ENCODE measurements around the gene MRFAP1L1. TPM values are rescaled to one million over a fixed set of nuclear protein-coding genes. Genes with fewer than 3 reads are reported as not detected.

MRFAP1L1 gene
- total RNA-seq, 1 donor from 2014 or later: 36.8 TPM

DNA sequence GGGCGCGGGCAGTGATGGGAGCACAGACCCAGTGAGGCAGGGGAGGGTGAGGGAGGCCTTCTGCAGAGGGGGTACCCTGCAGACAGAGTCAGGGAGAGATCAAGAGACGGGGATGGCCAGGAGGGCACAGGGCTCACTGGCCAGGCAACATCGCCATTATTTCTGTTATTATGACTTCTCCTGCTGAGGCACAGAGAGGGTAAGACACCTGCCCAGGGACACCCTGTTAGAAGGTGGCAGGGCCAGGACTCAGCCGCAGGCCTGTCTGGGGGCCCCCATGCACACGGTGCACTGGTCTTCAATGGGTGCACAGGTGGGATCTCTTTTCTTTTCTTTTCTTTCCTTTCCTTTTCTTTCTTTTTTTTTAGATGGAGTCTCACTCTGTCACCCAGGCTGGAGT is 22.1 kb upstream of the MRFAP1L1 start:
- no peak overlapping the region for H3K4me3 Mint-ChIP-seq (ENCODE audit: unreplicated experiment)
- Histone ChIP-seq H3K36me3 (ENCODE audit: insufficient read depth, low read length) (no peaks in the 10 kb centered on the region), H2AFZ (ENCODE audit: low read depth, low read length) (no peak overlapping the region), H3K4me3 (ENCODE audit: insufficient read depth, low read depth, low read length) (no peak overlapping the region), H3K9me3 (ENCODE audit: insufficient read depth, low read depth, low read length) (no peaks in the 10 kb centered on the region), H3K79me2 (ENCODE audit: insufficient read depth, low read length) (no peaks in the 10 kb centered on the region), H4K20me1 (ENCODE audit: insufficient read depth, low read length) (no peaks in the 10 kb centered on the region), H3K27me3 (ENCODE audit: insufficient read depth, low read length) (no peaks in the 10 kb centered on the region), H3K4me1 (ENCODE audit: insufficient read depth, low read length) (peaks cover 16% of the 10 kb centered on the region), H3K27ac (ENCODE audit: low read depth, low read length) (no peak overlapping the region), H3K9ac (ENCODE audit: low read length) (no peak overlapping the region), H3K4me2 (ENCODE audit: low read length) (no peak overlapping the region)
- H3K27me3 Mint-ChIP-seq (ENCODE audit: low read depth, unreplicated experiment): peaks cover 4% of the 10 kb centered on the region
- TF ChIP-seq EZH2 (IDR thresholded peaks at IDR 0.05; ENCODE audit: insufficient read depth, low read length): no peak
- no peak for TF ChIP-seq CTCF (IDR thresholded peaks at IDR 0.05; ENCODE audit: insufficient read depth, low read depth, low read length)
- peaks cover 2% of the 10 kb centered on the region for H3K9me3 Mint-ChIP-seq (ENCODE audit: unreplicated experiment)
- FAIRE-seq (no peak), DNase-seq (ENCODE audit: low read depth) (no peak)
- no peaks in the 10 kb centered on the region for H3K36me3 Mint-ChIP-seq (ENCODE audit: low read depth, unreplicated experiment)
- peak overlapping the region; percentile 72 for H3K27ac Mint-ChIP-seq (ENCODE audit: unreplicated experiment)
- H3K4me1 Mint-ChIP-seq (ENCODE audit: low read depth, unreplicated experiment): peaks cover 5% of the 10 kb centered on the region

GRCh38 chr4:6731318-6731675 is 21.6 kb upstream of the MRFAP1L1 start:
- DNase-seq (ENCODE audit: low read depth) (no peak), FAIRE-seq (no peak)
- TF ChIP-seq CTCF (IDR thresholded peaks at IDR 0.05; ENCODE audit: insufficient read depth, low read depth, low read length) (no peak), EZH2 (IDR thresholded peaks at IDR 0.05; ENCODE audit: insufficient read depth, low read length) (no peak)
- H3K9ac ChIP-seq (ENCODE audit: low read length): no peak overlapping the region
- no peak overlapping the region for H3K4me2 ChIP-seq (ENCODE audit: low read length)
- H3K79me2 ChIP-seq (ENCODE audit: insufficient read depth, low read length): no peaks in the 10 kb centered on the region
- H3K36me3 ChIP-seq (ENCODE audit: insufficient read depth, low read length): no peaks in the 10 kb centered on the region
- no peak overlapping the region for H2AFZ ChIP-seq (ENCODE audit: low read depth, low read length)
- Mint-ChIP-seq H3K36me3 (ENCODE audit: low read depth, unreplicated experiment) (no peaks in the 10 kb centered on the region), H3K27ac (ENCODE audit: unreplicated experiment) (peak overlapping the region; percentile 72), H3K27me3 (ENCODE audit: low read depth, unreplicated experiment) (peaks cover 4% of the 10 kb centered on the region), H3K4me3 (ENCODE audit: unreplicated experiment) (no peak overlapping the region), H3K9me3 (ENCODE audit: unreplicated experiment) (peaks cover 2% of the 10 kb centered on the region), H3K4me1 (ENCODE audit: low read depth, unreplicated experiment) (peaks cover 5% of the 10 kb centered on the region)
- H3K9me3 ChIP-seq (ENCODE audit: insufficient read depth, low read depth, low read length): no peaks in the 10 kb centered on the region
- no peak overlapping the region for H3K27ac ChIP-seq (ENCODE audit: low read depth, low read length)
- H3K4me3 ChIP-seq (ENCODE audit: insufficient read depth, low read depth, low read length): no peak overlapping the region
- H3K27me3 ChIP-seq (ENCODE audit: insufficient read depth, low read length): no peaks in the 10 kb centered on the region
- H4K20me1 ChIP-seq (ENCODE audit: insufficient read depth, low read length): no peaks in the 10 kb centered on the region
- H3K4me1 ChIP-seq (ENCODE audit: insufficient read depth, low read length): peaks cover 19% of the 10 kb centered on the region

DNA sequence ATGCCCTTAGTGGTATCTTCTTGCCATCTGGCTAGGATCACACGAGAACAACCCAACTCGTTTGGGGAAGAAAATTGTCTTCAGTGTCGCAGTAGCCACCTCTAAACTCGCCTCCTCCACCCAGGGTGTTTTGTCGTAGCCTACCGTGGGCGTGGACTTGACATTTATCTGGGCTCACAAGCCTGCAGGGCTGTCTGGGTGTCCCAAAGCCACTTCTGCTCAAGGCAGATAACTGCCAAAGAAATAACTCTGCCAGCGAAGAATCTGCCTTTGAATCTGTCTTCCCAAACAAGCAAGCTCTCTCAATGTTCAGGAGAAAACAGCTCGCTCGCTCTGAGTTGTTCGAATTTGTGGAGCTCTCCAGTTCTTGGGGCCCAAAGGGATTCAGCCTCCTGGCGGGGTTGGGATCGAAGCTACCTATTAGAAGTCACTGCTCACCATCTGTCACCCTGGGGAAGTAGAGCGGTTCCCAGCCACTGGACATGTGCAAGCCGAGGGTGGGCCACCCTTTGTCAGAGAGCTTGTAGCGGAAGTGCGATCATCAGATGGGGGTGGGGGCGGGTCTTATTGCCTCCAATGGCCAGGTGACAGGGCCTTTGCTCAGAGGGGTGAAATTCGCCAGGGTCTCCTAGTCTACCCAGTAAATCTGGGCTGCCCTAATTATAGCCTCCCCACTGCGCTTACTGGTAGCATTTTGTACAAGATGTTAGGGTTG is 21.1 kb upstream of the MRFAP1L1 start:
- TF ChIP-seq CTCF (IDR thresholded peaks at IDR 0.05; ENCODE audit: insufficient read depth, low read depth, low read length) (no peak), EZH2 (IDR thresholded peaks at IDR 0.05; ENCODE audit: insufficient read depth, low read length) (no peak)
- DNase-seq (ENCODE audit: low read depth): no peak
- no peak overlapping the region for H3K27ac ChIP-seq (ENCODE audit: low read depth, low read length)
- H3K27me3 Mint-ChIP-seq (ENCODE audit: low read depth, unreplicated experiment): peaks cover 4% of the 10 kb centered on the region
- no peaks in the 10 kb centered on the region for H3K36me3 ChIP-seq (ENCODE audit: insufficient read depth, low read length)
- no peaks in the 10 kb centered on the region for H3K9me3 ChIP-seq (ENCODE audit: insufficient read depth, low read depth, low read length)
- H3K27ac Mint-ChIP-seq (ENCODE audit: unreplicated experiment): no peak overlapping the region
- H3K4me2 ChIP-seq (ENCODE audit: low read length): no peak overlapping the region
- H3K4me1 ChIP-seq (ENCODE audit: insufficient read depth, low read length): peaks cover 19% of the 10 kb centered on the region
- H3K4me1 Mint-ChIP-seq (ENCODE audit: low read depth, unreplicated experiment): peaks cover 5% of the 10 kb centered on the region
- FAIRE-seq: no peak
- no peak overlapping the region for H3K9ac ChIP-seq (ENCODE audit: low read length)
- H3K36me3 Mint-ChIP-seq (ENCODE audit: low read depth, unreplicated experiment): no peaks in the 10 kb centered on the region
- no peaks in the 10 kb centered on the region for H4K20me1 ChIP-seq (ENCODE audit: insufficient read depth, low read length)
- H3K9me3 Mint-ChIP-seq (ENCODE audit: unreplicated experiment): peaks cover 2% of the 10 kb centered on the region
- no peak overlapping the region for H3K4me3 Mint-ChIP-seq (ENCODE audit: unreplicated experiment)
- no peaks in the 10 kb centered on the region for H3K27me3 ChIP-seq (ENCODE audit: insufficient read depth, low read length)
- no peak overlapping the region for H2AFZ ChIP-seq (ENCODE audit: low read depth, low read length)
- no peak overlapping the region for H3K4me3 ChIP-seq (ENCODE audit: insufficient read depth, low read depth, low read length)
- no peaks in the 10 kb centered on the region for H3K79me2 ChIP-seq (ENCODE audit: insufficient read depth, low read length)

Data from astrocyte (in vitro differentiated cells and primary cell).